GM12801 (cell line): ENCODE data around the gene IQGAP3.

Experiments
- CTCF ChIP-seq: IDR thresholded peaks from one replicate; pipeline ENCODE4 v1.5.1; 2011; ENCODE audit warnings: control low read depth; ENCODE audit not compliant: insufficient read length; ENCODE audit errors: extremely low read depth

IQGAP3 gene

GRCh38 chr1:156540955-156541354 lies 31.4 kb downstream of the IQGAP3 start:
- no peak for TF ChIP-seq CTCF

GRCh38 chr1:156539818-156540355 lies 32.5 kb downstream of the IQGAP3 start:
- TF ChIP-seq CTCF, result no peak

- no peak for TF ChIP-seq CTCF
Observed at GRCh38 chr1:156538711-156539440, 33.5 kb downstream of the IQGAP3 start.

- no peak for TF ChIP-seq CTCF
Observed at GRCh38 chr1:156537027-156537426, 35.3 kb downstream of the IQGAP3 start.

DNA sequence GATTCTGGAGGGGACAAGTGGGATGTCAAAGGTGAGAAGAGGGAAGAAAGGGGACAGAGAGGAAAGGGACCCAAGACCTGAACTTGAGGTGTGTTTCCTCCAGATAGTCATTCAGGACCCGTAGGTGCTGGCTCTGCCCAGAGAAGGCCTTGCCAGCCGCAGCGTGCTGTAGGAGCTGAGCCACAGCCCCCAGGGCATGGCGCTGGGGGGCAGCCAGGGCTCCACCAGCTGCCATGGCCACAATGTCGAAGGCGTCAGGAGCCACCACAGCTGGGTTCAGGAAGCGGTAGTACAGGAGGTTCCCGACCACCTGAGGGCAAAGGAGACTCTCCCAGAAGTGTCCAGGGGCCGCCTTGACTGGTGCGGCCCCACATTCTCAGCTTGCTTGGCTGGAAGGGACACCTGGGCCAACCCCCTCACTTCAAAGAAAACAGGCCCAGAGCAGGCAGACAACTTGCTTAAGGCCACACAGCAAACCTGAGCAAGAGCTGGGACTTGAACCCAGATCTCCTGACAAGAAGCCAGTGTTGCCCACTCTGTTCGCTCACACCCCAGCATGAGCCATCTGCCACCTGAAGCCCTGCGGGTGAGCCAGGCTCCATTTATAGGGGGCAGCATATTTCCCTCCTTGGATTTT lies 37.8 kb downstream of the IQGAP3 start:
- no peak for TF ChIP-seq CTCF

DNA sequence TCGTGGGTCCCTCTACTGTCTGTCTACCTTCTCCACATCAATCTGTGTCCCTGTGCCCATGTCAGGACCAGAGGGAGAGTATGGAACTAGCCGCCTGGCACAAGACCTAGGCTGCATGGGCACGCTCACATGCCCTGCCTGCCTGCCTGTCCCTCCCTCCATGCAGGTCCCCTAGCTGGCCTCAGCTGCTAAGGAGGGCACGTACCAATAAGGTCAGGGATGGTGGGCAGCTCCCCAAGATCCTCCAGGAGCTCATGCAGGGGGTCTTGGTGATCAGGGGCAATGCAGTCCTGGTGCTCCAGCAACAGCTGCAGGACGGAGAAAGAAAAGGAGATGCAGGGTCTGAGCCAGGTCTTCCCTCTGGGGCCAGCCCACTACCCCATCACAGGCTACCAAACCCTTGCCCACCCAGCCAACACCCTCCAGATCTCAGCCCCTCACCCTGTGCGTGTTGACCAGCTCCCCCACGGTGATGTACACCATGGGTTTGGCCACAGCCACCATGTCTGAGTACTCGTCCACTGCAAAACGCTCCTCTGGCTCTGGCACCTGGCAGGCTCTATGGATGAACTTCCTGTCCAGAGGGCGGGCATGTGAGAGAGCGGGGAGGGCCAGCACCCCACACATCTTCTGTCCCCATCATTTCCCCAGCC lies 38.7 kb downstream of the IQGAP3 start:
- no peak for TF ChIP-seq CTCF

- no peak for TF ChIP-seq CTCF
Observed at GRCh38 chr1:156532374-156532773, 40.0 kb downstream of the IQGAP3 start.
